HepG2 (cell line): Measurements from ENCODE around the gene SAPCD1. TPM values are rescaled to one million over a fixed set of nuclear protein-coding genes. Genes with fewer than 3 reads are reported as not detected.

ENCODE experiments used
- ATAC-seq: fragments of 200-7000 bp; cut with Tn5 transposase; 3 replicates; pipeline ENCODE4 v1.9.1; 2020; ENCODE audit warnings: mild to moderate bottlenecking, moderate library complexity
- BruUV-seq: library from RNA; stranded (reverse); fragments of 400-500 nt; replicated peaks from 2 replicates; lab custom pipeline; 2021; lab: Mats Ljungman, UMichigan
- CTCF ChIA-PET: fragments of 300-600 bp; formaldehyde crosslinking; extraction: SDS; loops from one replicate; lab custom pipeline; 2021; ENCODE audit warnings: low total read pairs, inconsistent platforms, low intra/inter-chr PET ratio; lab: Yijun Ruan, JAX
- POLR2A ChIA-PET: fragments of 350-600 bp; sonication (Branson Sonifier 250); formaldehyde crosslinking; loops from one replicate; lab custom pipeline; 2020; ENCODE audit warnings: antibody characterized with exemption, inconsistent platforms; lab: Yijun Ruan, JAX
- DNase-seq: peaks from one replicate; pipeline ENCODE4 v3.0.0-alpha.2; 2015; ENCODE audit warnings: low spot score
- FAIRE-seq: peaks from 3 replicates; lab custom pipeline; 2011; peaks lifted over from hg19 to GRCh38; lab: Jason Lieb, UNC
- H2AFZ ChIP-seq: one replicate; pipeline ENCODE4 v1.6.1; 2011; ENCODE audit warnings: low read length, inconsistent platforms
- H3K27ac ChIP-seq: fragments of 300-600 bp; 3 replicates; pipeline ENCODE4 v1.8.0; 2011; ENCODE audit warnings: mixed run types, mild to moderate bottlenecking, mixed read lengths, low read length, inconsistent platforms; ENCODE audit not compliant: insufficient read depth; ENCODE audit errors: extremely low read length
- H3K27me3 ChIP-seq, 2 experiments: fragments of 200-600 bp in 1 of 2; 2 replicates in 1 of 2; 3 replicates in 1 of 2; pipeline versions ENCODE4 v1.6.0 to v1.8.0; 2011; ENCODE audit warnings: low read length in 2 of 2, mild to moderate bottlenecking in 2 of 2, moderate library complexity in 2 of 2, inconsistent platforms in 1 of 2; ENCODE audit not compliant: insufficient read depth in 2 of 2, control insufficient read depth in 1 of 2
- H3K36me3 ChIP-seq, 2 experiments: fragments of 200-600 bp in 1 of 2; replicated peaks in 1 of 2; 2 replicates in 1 of 2; 3 replicates in 1 of 2; pipeline versions ENCODE4 v1.5.1 to v1.8.0; 2011; ENCODE audit warnings: low read length in 2 of 2, inconsistent platforms in 1 of 2; ENCODE audit not compliant: insufficient read depth in 2 of 2, control insufficient read depth in 1 of 2
- H3K4me1 ChIP-seq: 2 replicates; pipeline ENCODE4 v1.5.1; 2012; ENCODE audit warnings: low read length, inconsistent platforms; ENCODE audit not compliant: insufficient read depth
- H3K4me2 ChIP-seq: 2 replicates; pipeline ENCODE4 v1.6.0; 2011; ENCODE audit warnings: low read depth, low read length, inconsistent platforms
- H3K4me3 ChIP-seq, 3 experiments: fragments of 200-600 bp in 1 of 3; sonication (generic), shearing (Covaris generic) in 1 of 3; replicated peaks in 1 of 3; 2 replicates each; pipeline ENCODE4 v1.5.1; 2011 to 2016; ENCODE audit warnings: low read length in 3 of 3, inconsistent platforms in 2 of 3, low read depth in 2 of 3, mild to moderate bottlenecking in 2 of 3, control low read depth in 1 of 3, mixed read lengths in 1 of 3; ENCODE audit not compliant: insufficient read depth in 1 of 3
- H3K79me2 ChIP-seq: one replicate; pipeline ENCODE4 v1.6.1; 2011; ENCODE audit warnings: low read length, inconsistent platforms; ENCODE audit not compliant: insufficient read depth
- H3K9ac ChIP-seq: 2 replicates; pipeline ENCODE4 v1.6.0; 2011; ENCODE audit warnings: mild to moderate bottlenecking, low read depth, low read length, inconsistent platforms; ENCODE audit not compliant: insufficient read depth
- H3K9me3 ChIP-seq: 2 replicates; pipeline ENCODE4 v1.5.1; 2012; ENCODE audit warnings: mild to moderate bottlenecking, low read length
- H4K20me1 ChIP-seq: 2 replicates; pipeline ENCODE4 v1.6.0; 2011; ENCODE audit warnings: inconsistent platforms, mild to moderate bottlenecking, low read length, moderate library complexity; ENCODE audit not compliant: insufficient read depth
- ATF3 ChIP-seq: sonication (generic); formaldehyde crosslinking; IDR thresholded peaks from 2 replicates; pipeline ENCODE4 v1.4.0; 2020; ENCODE audit warnings: missing genetic modification reagents
- CCAR2 ChIP-seq: fragments of 200-400 bp; formaldehyde crosslinking; optimal IDR thresholded peaks from 2 replicates; pipeline ENCODE3; 2018; ENCODE audit warnings: low read depth, mild to moderate bottlenecking, low read length, moderate library complexity
- CEBPG ChIP-seq: IDR thresholded peaks from 2 replicates; pipeline ENCODE4 v1.6.1; 2016
- DMAP1 ChIP-seq: IDR thresholded peaks from 2 replicates; pipeline ENCODE4 v1.6.1; 2016
- KDM3A ChIP-seq: IDR thresholded peaks from 2 replicates; pipeline ENCODE4 v1.6.1; 2018; ENCODE audit warnings: low read depth, missing compliant biosample characterization
- LRRFIP1 ChIP-seq: sonication (generic); formaldehyde crosslinking; conservative IDR thresholded peaks from 2 replicates; pipeline ENCODE4 v1.4.0; 2020; ENCODE audit warnings: missing genetic modification reagents
- MAZ ChIP-seq, 2 experiments: sonication (generic) in 1 of 2; formaldehyde crosslinking in 1 of 2; IDR thresholded peaks; 2 replicates each; pipeline versions ENCODE4 v1.5.0 to v1.6.1; 2012 to 2020; ENCODE audit warnings: low read depth in 2 of 2, mild to moderate bottlenecking in 2 of 2, borderline replicate concordance in 1 of 2, improper control_type of control experiment in 1 of 2, low read length in 1 of 2, missing genetic modification reagents in 1 of 2, moderate library complexity in 1 of 2
- NFRKB ChIP-seq: fragments of 450-650 bp; IDR thresholded peaks from 2 replicates; pipeline ENCODE4 v1.6.1; 2017
- NONO ChIP-seq, 2 experiments: fragments of 450-650 bp in 1 of 2; sonication (generic) in 1 of 2; formaldehyde crosslinking in 1 of 2; IDR thresholded peaks in 1 of 2; conservative IDR thresholded peaks in 1 of 2; 2 replicates each; pipeline versions ENCODE4 v1.6.1 to v1.8.0; 2017 to 2022; ENCODE audit warnings: mild to moderate bottlenecking in 1 of 2, missing genetic modification reagents in 1 of 2, moderate library complexity in 1 of 2
- RBFOX2 ChIP-seq: fragments of 200-400 bp; formaldehyde crosslinking; IDR thresholded peaks from 2 replicates; pipeline ENCODE4 v1.6.1; 2017; ENCODE audit warnings: low read depth, mild to moderate bottlenecking, low read length
- SETDB1 ChIP-seq: sonication (generic); formaldehyde crosslinking; IDR thresholded peaks from 2 replicates; pipeline ENCODE4 v1.5.1; 2020; ENCODE audit warnings: missing genetic modification reagents, mild to moderate bottlenecking, borderline replicate concordance
- ZNF101 ChIP-seq: sonication (generic); formaldehyde crosslinking; IDR thresholded peaks from 2 replicates; pipeline ENCODE4 v1.4.0; 2020; ENCODE audit warnings: mild to moderate bottlenecking, low read depth, missing genetic modification reagents, borderline replicate concordance
- ZNF18 ChIP-seq: sonication (generic); formaldehyde crosslinking; IDR thresholded peaks from 2 replicates; pipeline ENCODE4 v1.8.0; 2022; ENCODE audit warnings: mild to moderate bottlenecking, missing genetic modification reagents; ENCODE audit not compliant: insufficient replicate concordance
- ZNF350 ChIP-seq: sonication (generic); formaldehyde crosslinking; IDR thresholded peaks from 2 replicates; pipeline ENCODE4 v1.4.0; 2020; ENCODE audit warnings: mild to moderate bottlenecking, low read depth, missing genetic modification reagents, borderline replicate concordance
- ZNF354B ChIP-seq: sonication (generic); formaldehyde crosslinking; IDR thresholded peaks from 2 replicates; pipeline ENCODE4 v1.8.0; 2022; ENCODE audit warnings: mild to moderate bottlenecking, missing genetic modification reagents
- ZNF441 ChIP-seq: sonication (generic); formaldehyde crosslinking; IDR thresholded peaks from 2 replicates; pipeline ENCODE4 v1.7.0; 2021; ENCODE audit warnings: missing genetic modification reagents, borderline replicate concordance
- ZNF556 ChIP-seq: sonication (generic); formaldehyde crosslinking; IDR thresholded peaks from 2 replicates; pipeline ENCODE4 v1.4.0; 2020; ENCODE audit warnings: mild to moderate bottlenecking, missing genetic modification reagents, borderline replicate concordance
- ZNF563 ChIP-seq: sonication (generic); formaldehyde crosslinking; IDR thresholded peaks from 2 replicates; pipeline ENCODE4 v1.8.0; 2022; ENCODE audit warnings: mild to moderate bottlenecking, moderate library complexity, missing genetic modification reagents
- ZNF605 ChIP-seq: sonication (generic); formaldehyde crosslinking; IDR thresholded peaks from 2 replicates; pipeline ENCODE4 v1.8.0; 2022; ENCODE audit warnings: mild to moderate bottlenecking, missing genetic modification reagents
- ZNF879 ChIP-seq: sonication (generic); formaldehyde crosslinking; IDR thresholded peaks from 2 replicates; pipeline ENCODE4 v1.8.1; 2023; ENCODE audit warnings: missing genetic modification reagents
- WGBS: methylation state at CpG from one replicate; pipeline ENCODE4 v1.1.6; 2017; ENCODE audit warnings: low lambda C conversion rate; 5-methylcytosine and 5-hydroxymethylcytosine counted together
- in situ Hi-C: cut with HindIII; loops from 2 replicates; pipeline ENCODE4 v1.10.0; 2017; ENCODE audit warnings: low pct_unique_long_range_greater_than_20kb; ENCODE audit not compliant: extremely low pct_ligation_motif_present
- intact Hi-C: fragments of 100-400 bp; cut with micrococcal nuclease; formaldehyde crosslinking; loops from one replicate; pipeline ENCODE4 v1.10.0; 2022; ENCODE audit not compliant: unreplicated experiment
- polyA plus RNA-seq, 8 experiments: library from polyadenylated mRNA; depleted of rRNA in 3 of 8; stranded (reverse) in 7 of 8; unstranded in 1 of 8; fragments of >200 nt; fragmentation: Illumina TruSeq in 4 of 8; extraction: Trizol in 4 of 8; gene quantifications; 2 replicates each; pipeline versions ENCODE4 v1.2.1 to v1.2.3, GENCODE V29; 2011 to 2016; ENCODE audit warnings: low read depth in 4 of 8, missing spikeins in 1 of 8, mixed read lengths in 1 of 8; ENCODE audit not compliant: insufficient read depth in 1 of 8
- total RNA-seq, 5 experiments: library from RNA; depleted of rRNA; stranded (reverse); fragments of >200 nt; fragmentation: Illumina TruSeq; extraction: Trizol; gene quantifications; 2 replicates each; pipeline ENCODE4 v1.2.3, GENCODE V29; 2016; ENCODE audit warnings: low read depth in 1 of 5

SAPCD1 gene
- total and polyA plus RNA-seq, 2 of the 13 experiments (the other 11 are each of a cell fraction or from before 2014, with no cell fraction given), result 2.5 to 3.9 TPM

- Histone ChIP-seq H3K4me3 (peak overlapping the region; percentile 71 to 92 (median 92)), H2AFZ (no peak overlapping the region), H3K4me2 (peak overlapping the region; percentile 98), H3K27me3 (no peaks in the 10 kb centered on the region; a peak in 1 of 5 replicates), H3K27ac (peak overlapping the region; percentile 99), H3K9ac (peak overlapping the region; percentile 98), H4K20me1 (peaks cover 33% of the 10 kb centered on the region; the same call in 1 of the 2 replicates), H3K36me3 (peaks cover 18 to 42% of the 10 kb centered on the region in 2 experiments), H3K79me2 (peaks cover 41% of the 10 kb centered on the region), H3K4me1 (peaks cover 76% of the 10 kb centered on the region), H3K9me3 (no peaks in the 10 kb centered on the region)
- 25% methylated on average over 2 of the region's 2 CpGs for WGBS
- intact Hi-C loops, result no loop called here
- CTCF ChIA-PET, result interaction anchor here (1.3 kb wide), 1 partner anchor 36 kb away, joined by 3 read pairs; no protein-coding TSS in a partner anchor
- POLR2A ChIA-PET, result interaction anchor here (1.0 to 11.3 kb wide), 17 partner anchors 10 to 129 kb away, joined by 3 to 279 read pairs (median 40); partner anchors contain the start of genes APOM, BAG6, C6orf47 and HSPA1B
- no TSS peak for BruUV-seq
- in situ Hi-C loops, result loop anchor here (5.0 kb wide), 1 partner anchor 33 kb away; no protein-coding TSS in a partner anchor
- DNase-seq (no peak), ATAC-seq (no peak), FAIRE-seq (peak; percentile 39)
- TF ChIP-seq SETDB1 (no peak), DMAP1 (no peak), MAZ (IDR thresholded peaks at IDR 0.05; ENCODE audit: borderline replicate concordance, low read depth, low read length) (no peak), MAZ (CRISPR knock-in tag; IDR thresholded peaks at IDR 0.05; ENCODE audit: low read depth) (0 out of 2 replicates have a peak, but pooled peaks have one; percentile 19), ZNF18 (CRISPR knock-in tag) (peak; percentile 60), KDM3A (no peak), ZNF563 (CRISPR knock-in tag) (0 out of 2 replicates have a peak, but pooled peaks have one; percentile 21), CCAR2 (no peak), ATF3 (peak; percentile 91; the same call in 1 of the 2 replicates), ZNF354B (CRISPR knock-in tag) (no peak), CEBPG (CRISPR knock-in tag) (no peak), NFRKB (no peak), NONO (IDR thresholded peaks at IDR 0.05) (no peak), NONO (CRISPR knock-in tag; conservative IDR thresholded peaks at IDR 0.05) (0 out of 2 replicates have a peak, but pooled peaks have one; percentile 65), ZNF605 (no peak), LRRFIP1 (CRISPR knock-in tag) (no peak), ZNF101 (CRISPR knock-in tag) (no peak), ZNF556 (CRISPR knock-in tag) (peak; percentile 53; the same call in 1 of the 2 replicates), RBFOX2 (no peak), ZNF879 (CRISPR knock-in tag) (peak; percentile 63; the same call in 1 of the 2 replicates), ZNF441 (CRISPR knock-in tag) (peak; percentile 54; the same call in 1 of the 2 replicates), ZNF350 (CRISPR knock-in tag) (no peak)
These were observed 28.1 kb upstream of the SAPCD1 start for GRCh38 chr6:31734247-31734820.
